ENCODE data around the gene GMEB2. TPM values are rescaled to one million over a fixed set of nuclear protein-coding genes. Genes with fewer than 3 reads are reported as not detected.

GMEB2 gene
- total RNA-seq, 1 experiment from 2014 or later = 14.3 TPM

DNA sequence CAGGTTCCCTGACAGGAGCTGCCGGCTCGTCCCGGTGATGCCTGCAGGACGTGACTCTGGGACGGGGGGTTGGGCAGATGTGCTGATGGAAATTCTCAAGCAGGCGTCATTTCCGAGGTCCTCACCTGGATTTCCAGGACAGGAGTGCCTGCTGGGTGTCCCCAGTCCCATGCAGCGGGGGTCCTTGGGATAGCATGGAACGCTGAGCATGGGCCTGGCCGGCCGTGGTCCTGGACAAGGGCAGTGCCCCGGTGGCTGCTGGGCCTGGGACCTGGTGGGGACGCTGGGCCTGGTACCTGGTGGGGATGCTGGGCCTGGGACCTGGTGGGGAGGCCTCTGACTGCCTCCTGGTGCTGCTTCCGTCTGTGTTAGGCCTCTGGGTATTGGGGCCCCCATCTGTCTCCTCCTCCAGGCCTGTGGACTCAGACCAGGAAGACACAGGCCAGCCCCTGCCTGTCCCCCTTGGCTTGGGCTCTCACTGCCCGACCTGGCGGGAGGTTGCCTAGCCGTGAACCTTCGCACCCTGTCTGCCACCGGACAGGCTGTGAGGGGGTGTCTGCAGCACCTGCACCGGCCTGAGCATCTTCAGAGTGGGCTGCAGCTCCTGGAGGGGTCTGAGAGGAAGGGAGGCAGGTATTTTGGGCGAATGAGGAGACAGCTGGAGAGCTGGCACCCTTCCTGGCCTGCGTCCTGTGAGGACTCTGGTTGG lies 37.4 kb upstream of the GMEB2 start:
- Histone ChIP-seq H3K23me2 (ENCODE audit: insufficient read length, low read depth, low read length, poor library complexity, severe bottlenecking) (no peaks in the 10 kb centered on the region), H3K4me2 (ENCODE audit: insufficient read depth, insufficient read length, low read length) (no peak overlapping the region), H2BK15ac (ENCODE audit: low read depth, low read length) (no peak overlapping the region), H3T11ph (ENCODE audit: low read length) (no peak overlapping the region), H4K5ac (ENCODE audit: insufficient read length, low read depth, low read length) (no peak overlapping the region), H4K20me1 (ENCODE audit: control insufficient read depth, insufficient read depth, insufficient read length) (no peaks in the 10 kb centered on the region), H3K18ac (ENCODE audit: insufficient read length, low read depth, low read length) (no peak overlapping the region), H4K91ac (ENCODE audit: insufficient read length, low read depth, low read length) (no peak overlapping the region), H3K56ac (ENCODE audit: insufficient read length, low read depth, low read length) (no peak overlapping the region), H2BK5ac (ENCODE audit: insufficient read length, low read length) (no peak overlapping the region), H3K23ac (ENCODE audit: insufficient read length, low read depth, low read length) (no peak overlapping the region), H3K79me1 (ENCODE audit: insufficient read depth, low read depth, low read length, poor library complexity, severe bottlenecking) (no peaks in the 10 kb centered on the region), H3K79me2 (ENCODE audit: insufficient read depth, low read length) (no peaks in the 10 kb centered on the region), H3K27ac (ENCODE audit: insufficient read length, low read depth, low read length) (no peak overlapping the region), H3K27me3 (ENCODE audit: insufficient read depth, low read length) (no peaks in the 10 kb centered on the region; the same call in 1 of the 2 replicates), H2AK5ac (ENCODE audit: insufficient read length, low read length) (no peak overlapping the region), H3K14ac (ENCODE audit: insufficient read depth, low read length) (no peak overlapping the region), H3K4me1 (ENCODE audit: insufficient read depth, low read length) (no peaks in the 10 kb centered on the region; the same call in 1 of the 2 replicates), H3K9me3 (ENCODE audit: control insufficient read depth, low read depth, low read length) (no peaks in the 10 kb centered on the region), H2BK120ac (ENCODE audit: low read depth, low read length, poor library complexity, severe bottlenecking) (no peak overlapping the region), H3K9ac (ENCODE audit: extremely low read depth, insufficient read length, low read length) (no peak overlapping the region), H2BK20ac (ENCODE audit: low read depth, low read length, poor library complexity, severe bottlenecking) (no peak overlapping the region), H2BK12ac (ENCODE audit: insufficient read length, low read depth, low read length) (no peak overlapping the region), H4K8ac (replicated peaks; ENCODE audit: insufficient read length, low read depth, low read length) (no peak overlapping the region), H2AFZ (ENCODE audit: low read length) (no peak overlapping the region), H3K4ac (ENCODE audit: low read depth, low read length) (no peak overlapping the region)
- WGBS (ENCODE audit: extremely low coverage, insufficient read length, low lambda C conversion rate) = no CpG with 5 or more reads among the region's 22 CpGs
- H3K27me3 Mint-ChIP-seq (ENCODE audit: low read depth) = no peaks in the 10 kb centered on the region
- DNase-seq = no peak
- H3K4me3 Mint-ChIP-seq = no peak overlapping the region
- no peak overlapping the region for H3K27ac Mint-ChIP-seq
- peaks cover 30 to 66% (median 59%) of the 10 kb centered on the region in 3 experiments for H3K36me3 Mint-ChIP-seq (ENCODE audit: insufficient read depth in 1 of 3, low read depth in 3 of 3)
- no peaks in the 10 kb centered on the region for H3K9me3 Mint-ChIP-seq
- H3K4me1 Mint-ChIP-seq = peaks cover 2 to 7% of the 10 kb centered on the region in 2 experiments
- TF ChIP-seq, protein P1, sequence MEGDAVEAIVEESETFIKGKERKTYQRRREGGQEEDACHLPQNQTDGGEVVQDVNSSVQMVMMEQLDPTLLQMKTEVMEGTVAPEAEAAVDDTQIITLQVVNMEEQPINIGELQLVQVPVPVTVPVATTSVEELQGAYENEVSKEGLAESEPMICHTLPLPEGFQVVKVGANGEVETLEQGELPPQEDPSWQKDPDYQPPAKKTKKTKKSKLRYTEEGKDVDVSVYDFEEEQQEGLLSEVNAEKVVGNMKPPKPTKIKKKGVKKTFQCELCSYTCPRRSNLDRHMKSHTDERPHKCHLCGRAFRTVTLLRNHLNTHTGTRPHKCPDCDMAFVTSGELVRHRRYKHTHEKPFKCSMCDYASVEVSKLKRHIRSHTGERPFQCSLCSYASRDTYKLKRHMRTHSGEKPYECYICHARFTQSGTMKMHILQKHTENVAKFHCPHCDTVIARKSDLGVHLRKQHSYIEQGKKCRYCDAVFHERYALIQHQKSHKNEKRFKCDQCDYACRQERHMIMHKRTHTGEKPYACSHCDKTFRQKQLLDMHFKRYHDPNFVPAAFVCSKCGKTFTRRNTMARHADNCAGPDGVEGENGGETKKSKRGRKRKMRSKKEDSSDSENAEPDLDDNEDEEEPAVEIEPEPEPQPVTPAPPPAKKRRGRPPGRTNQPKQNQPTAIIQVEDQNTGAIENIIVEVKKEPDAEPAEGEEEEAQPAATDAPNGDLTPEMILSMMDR (conservative IDR thresholded peaks at IDR 0.05) = no peak
